ENCODE data around the gene MRPS6.

Gene MRPS6

GRCh38 chr21:34181431-34182039, 108.2 kb downstream of the MRPS6 start:
- Histone ChIP-seq H3K4me1 (ENCODE audit: insufficient read depth, poor library complexity, severe bottlenecking) (no peaks in the 10 kb centered on the region), H3K27ac (ENCODE audit: poor library complexity, severe bottlenecking) (no peak overlapping the region), H3K27me3 (ENCODE audit: insufficient read depth, poor library complexity, severe bottlenecking) (no peaks in the 10 kb centered on the region), H3K36me3 (ENCODE audit: low read depth) (no peaks in the 10 kb centered on the region), H3K9me3 (ENCODE audit: severe bottlenecking) (no peaks in the 10 kb centered on the region), H3K4me3 (ENCODE audit: severe bottlenecking) (no peak overlapping the region)
- no peak for DNase-seq (ENCODE audit: low spot score)
- no peak for ATAC-seq (ENCODE audit: low read depth)
- no peak for TF ChIP-seq CTCF (IDR thresholded peaks at IDR 0.05; ENCODE audit: poor library complexity, severe bottlenecking)

- no peak for TF ChIP-seq CTCF (IDR thresholded peaks at IDR 0.05; ENCODE audit: poor library complexity, severe bottlenecking)
- no peak overlapping the region for H3K27ac ChIP-seq (ENCODE audit: poor library complexity, severe bottlenecking)
- H3K9me3 ChIP-seq (ENCODE audit: severe bottlenecking) = no peaks in the 10 kb centered on the region
- no peaks in the 10 kb centered on the region for H3K4me1 ChIP-seq (ENCODE audit: insufficient read depth, poor library complexity, severe bottlenecking)
- DNase-seq (ENCODE audit: low spot score) (no peak), ATAC-seq (ENCODE audit: low read depth) (no peak)
- H3K27me3 ChIP-seq (ENCODE audit: insufficient read depth, poor library complexity, severe bottlenecking) = no peaks in the 10 kb centered on the region
- H3K36me3 ChIP-seq (ENCODE audit: low read depth) = no peaks in the 10 kb centered on the region
- H3K4me3 ChIP-seq (ENCODE audit: severe bottlenecking) = no peak overlapping the region
Measured at GRCh38 chr21:34182436-34182835, 109.1 kb downstream of the MRPS6 start.

- no peaks in the 10 kb centered on the region for H3K36me3 ChIP-seq (ENCODE audit: low read depth)
- H3K4me1 ChIP-seq (ENCODE audit: insufficient read depth, poor library complexity, severe bottlenecking) = no peaks in the 10 kb centered on the region
- H3K27ac ChIP-seq (ENCODE audit: poor library complexity, severe bottlenecking) = no peak overlapping the region
- no peak for DNase-seq (ENCODE audit: low spot score)
- no peaks in the 10 kb centered on the region for H3K27me3 ChIP-seq (ENCODE audit: insufficient read depth, poor library complexity, severe bottlenecking)
- H3K9me3 ChIP-seq (ENCODE audit: severe bottlenecking) = no peaks in the 10 kb centered on the region
- TF ChIP-seq CTCF (IDR thresholded peaks at IDR 0.05; ENCODE audit: poor library complexity, severe bottlenecking) = no peak
- no peak overlapping the region for H3K4me3 ChIP-seq (ENCODE audit: severe bottlenecking)
- ATAC-seq (ENCODE audit: low read depth) = no peak
Measured at GRCh38 chr21:34183331-34183928, 110.1 kb downstream of the MRPS6 start.

GRCh38 chr21:34184232-34184631, 110.9 kb downstream of the MRPS6 start:
- DNase-seq (ENCODE audit: low spot score) (no peak), ATAC-seq (ENCODE audit: low read depth) (no peak)
- Histone ChIP-seq H3K27ac (ENCODE audit: poor library complexity, severe bottlenecking) (no peak overlapping the region), H3K4me1 (ENCODE audit: insufficient read depth, poor library complexity, severe bottlenecking) (no peaks in the 10 kb centered on the region), H3K36me3 (ENCODE audit: low read depth) (no peaks in the 10 kb centered on the region), H3K4me3 (ENCODE audit: severe bottlenecking) (no peak overlapping the region), H3K27me3 (ENCODE audit: insufficient read depth, poor library complexity, severe bottlenecking) (no peaks in the 10 kb centered on the region), H3K9me3 (ENCODE audit: severe bottlenecking) (no peaks in the 10 kb centered on the region)
- TF ChIP-seq CTCF (IDR thresholded peaks at IDR 0.05; ENCODE audit: poor library complexity, severe bottlenecking) = no peak

All from RWPE2 (cell line).